Measurements from ENCODE around the gene PTGER1.

- TF ChIP-seq POLR2A (IDR thresholded peaks at IDR 0.05; ENCODE audit: low read length) (no peak), GATA1 (IDR thresholded peaks at IDR 0.05; ENCODE audit: low read depth, low read length) (no peak)
Observed at GRCh38 chr19:14473073-14473977, 1.8 kb downstream of the PTGER1 start.
